ENCODE results near the gene POLL.

The POLL gene

DNA sequence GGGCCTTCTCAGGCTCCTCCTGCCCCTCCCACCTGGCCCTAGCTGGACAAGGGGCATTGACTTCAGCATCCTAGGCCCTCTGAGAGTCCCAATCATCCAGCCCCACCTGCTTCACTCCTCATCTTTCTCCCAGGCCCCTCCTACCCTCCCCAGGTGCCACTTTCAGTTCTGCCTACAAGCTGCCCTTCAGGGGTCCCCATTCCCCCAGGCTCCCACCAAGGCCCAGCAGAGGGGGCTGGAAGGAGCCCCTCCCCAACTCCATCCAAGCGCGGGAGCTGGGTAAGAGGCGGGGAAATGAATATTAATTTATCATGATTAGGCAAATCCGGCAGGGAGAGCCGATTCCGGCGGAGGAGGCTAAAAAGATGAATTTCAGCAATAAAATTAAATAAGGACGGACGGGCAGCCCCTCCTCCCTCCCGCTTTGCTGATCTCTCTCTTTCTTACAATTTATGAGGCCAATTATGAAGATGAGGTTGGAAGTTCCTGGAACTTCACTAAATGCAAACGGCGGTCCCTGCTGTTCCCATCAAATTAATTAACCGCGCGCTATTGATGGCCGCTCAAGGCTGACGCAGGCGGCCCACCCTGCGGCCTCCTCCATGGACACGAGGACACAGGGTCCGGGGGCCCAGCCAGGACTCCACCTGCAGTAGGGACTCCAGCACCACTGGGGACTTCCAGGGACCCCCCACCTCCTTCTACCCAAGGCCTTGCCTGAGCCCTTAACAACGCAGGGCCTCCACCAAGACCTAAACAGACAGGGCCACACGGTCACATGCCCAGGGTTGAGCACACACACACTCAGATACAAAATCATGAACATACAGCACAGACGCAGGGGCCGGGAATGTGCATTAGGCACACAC, 13.9 kb downstream of the POLL start:
- Mint-ChIP-seq H3K4me3 (no peak overlapping the region), H3K9me3 (no peaks in the 10 kb centered on the region), H3K4me1 (peaks cover 11 to 18% of the 10 kb centered on the region in 2 donors), H3K27me3 (peaks cover 15 to 20% of the 10 kb centered on the region in 2 donors), H3K27ac (no peak overlapping the region), H3K36me3 (peaks cover 19 to 45% of the 10 kb centered on the region in 2 donors)
- no peak for DNase-seq
- ATAC-seq (replicated peaks): no peak

DNA sequence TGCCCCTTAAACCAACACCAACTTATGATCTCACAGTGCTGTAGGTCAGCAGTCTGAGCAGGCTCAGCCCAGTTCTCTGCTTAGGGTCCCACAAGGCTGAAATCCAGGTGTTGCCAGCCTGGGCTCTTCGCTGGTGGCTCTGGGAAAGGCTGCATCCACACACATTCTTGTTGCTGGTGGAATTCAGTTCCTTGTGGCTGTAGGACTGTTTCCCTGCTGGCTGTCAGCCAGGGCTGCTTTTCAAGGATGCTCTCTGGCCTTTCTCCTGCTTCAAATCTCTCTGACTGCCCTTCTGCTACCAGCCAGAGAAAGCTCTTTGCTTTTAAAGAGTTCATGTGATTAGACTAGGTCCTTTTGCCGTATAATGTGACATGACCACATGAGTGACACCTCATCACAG, 15.3 kb downstream of the POLL start:
- DNase-seq: no peak
- H3K4me1 Mint-ChIP-seq: peaks cover 11 to 18% of the 10 kb centered on the region in 2 donors
- no peak for ATAC-seq (replicated peaks)
- H3K4me3 Mint-ChIP-seq: no peak overlapping the region
- H3K9me3 Mint-ChIP-seq: no peaks in the 10 kb centered on the region
- no peak overlapping the region for H3K27ac Mint-ChIP-seq
- peaks cover 11 to 31% of the 10 kb centered on the region in 2 donors for H3K36me3 Mint-ChIP-seq
- H3K27me3 Mint-ChIP-seq: peaks cover 29 to 34% of the 10 kb centered on the region in 2 donors

DNA sequence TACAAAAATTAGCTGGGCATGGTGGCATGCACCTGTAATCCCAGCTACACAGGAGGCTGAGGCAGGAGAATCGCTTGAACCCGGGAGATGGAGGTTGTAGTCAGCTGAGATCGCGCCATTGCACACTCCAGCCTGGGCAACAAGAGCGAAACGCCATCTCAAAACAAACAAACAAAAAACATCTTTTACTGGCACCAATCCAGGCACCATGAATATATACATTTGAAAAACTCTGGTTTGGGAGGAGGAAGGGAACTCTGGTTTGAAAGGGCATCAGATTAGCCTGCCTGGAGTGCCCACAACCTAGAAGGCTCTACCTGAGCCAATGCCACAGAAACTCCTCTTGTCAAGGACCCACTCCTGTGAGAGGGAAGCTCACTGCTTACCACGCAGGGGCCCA, 15.9 kb downstream of the POLL start:
- no peak for DNase-seq
- H3K36me3 Mint-ChIP-seq: peaks cover 9 to 26% of the 10 kb centered on the region in 2 donors
- ATAC-seq (replicated peaks): no peak
- H3K4me3 Mint-ChIP-seq: no peak overlapping the region
- no peak overlapping the region for H3K27ac Mint-ChIP-seq
- H3K27me3 Mint-ChIP-seq: peaks cover 35 to 40% of the 10 kb centered on the region in 2 donors
- peaks cover 15 to 23% of the 10 kb centered on the region in 2 donors for H3K4me1 Mint-ChIP-seq
- no peaks in the 10 kb centered on the region for H3K9me3 Mint-ChIP-seq

DNA sequence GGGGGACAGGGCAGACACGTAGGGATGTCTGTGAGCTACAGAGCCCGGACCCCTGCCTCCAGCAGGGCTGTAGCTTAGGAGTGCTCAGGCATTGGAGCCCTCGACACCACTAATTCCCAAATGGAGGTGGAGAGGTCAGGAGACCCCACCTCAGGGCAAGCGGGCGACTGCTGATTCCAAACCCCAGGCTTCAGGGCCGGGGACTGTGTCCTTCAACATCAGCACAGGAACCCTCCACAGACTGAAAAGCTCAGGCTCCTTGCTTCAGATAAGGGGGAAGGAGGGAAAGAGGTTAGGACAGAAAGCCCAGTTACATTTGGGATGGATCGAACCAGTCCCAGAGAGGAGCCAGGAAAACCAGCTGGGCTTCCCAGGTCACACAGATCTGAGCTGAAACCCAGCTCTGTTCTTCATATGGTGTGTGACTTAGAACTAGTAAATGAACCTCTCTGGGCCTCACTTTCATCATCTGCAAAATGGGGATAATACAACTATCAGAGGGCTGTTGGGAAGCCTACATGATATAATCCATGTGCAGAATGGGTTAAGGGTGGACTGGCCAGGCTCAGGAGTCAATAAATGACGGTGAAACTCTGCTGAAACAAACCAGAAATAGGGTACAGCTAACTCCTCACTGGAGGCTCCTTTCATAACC, 16.7 kb downstream of the POLL start:
- peaks cover 18 to 30% of the 10 kb centered on the region in 2 donors for H3K4me1 Mint-ChIP-seq
- no peak overlapping the region for H3K27ac Mint-ChIP-seq
- H3K27me3 Mint-ChIP-seq: peaks cover 40 to 48% of the 10 kb centered on the region in 2 donors
- DNase-seq (no peak), ATAC-seq (replicated peaks) (no peak)
- peak overlapping the region; percentile 83 to 87 for H3K4me3 Mint-ChIP-seq
- no peaks in the 10 kb centered on the region for H3K9me3 Mint-ChIP-seq
- H3K36me3 Mint-ChIP-seq: peaks cover 6 to 23% of the 10 kb centered on the region in 2 donors

DNA sequence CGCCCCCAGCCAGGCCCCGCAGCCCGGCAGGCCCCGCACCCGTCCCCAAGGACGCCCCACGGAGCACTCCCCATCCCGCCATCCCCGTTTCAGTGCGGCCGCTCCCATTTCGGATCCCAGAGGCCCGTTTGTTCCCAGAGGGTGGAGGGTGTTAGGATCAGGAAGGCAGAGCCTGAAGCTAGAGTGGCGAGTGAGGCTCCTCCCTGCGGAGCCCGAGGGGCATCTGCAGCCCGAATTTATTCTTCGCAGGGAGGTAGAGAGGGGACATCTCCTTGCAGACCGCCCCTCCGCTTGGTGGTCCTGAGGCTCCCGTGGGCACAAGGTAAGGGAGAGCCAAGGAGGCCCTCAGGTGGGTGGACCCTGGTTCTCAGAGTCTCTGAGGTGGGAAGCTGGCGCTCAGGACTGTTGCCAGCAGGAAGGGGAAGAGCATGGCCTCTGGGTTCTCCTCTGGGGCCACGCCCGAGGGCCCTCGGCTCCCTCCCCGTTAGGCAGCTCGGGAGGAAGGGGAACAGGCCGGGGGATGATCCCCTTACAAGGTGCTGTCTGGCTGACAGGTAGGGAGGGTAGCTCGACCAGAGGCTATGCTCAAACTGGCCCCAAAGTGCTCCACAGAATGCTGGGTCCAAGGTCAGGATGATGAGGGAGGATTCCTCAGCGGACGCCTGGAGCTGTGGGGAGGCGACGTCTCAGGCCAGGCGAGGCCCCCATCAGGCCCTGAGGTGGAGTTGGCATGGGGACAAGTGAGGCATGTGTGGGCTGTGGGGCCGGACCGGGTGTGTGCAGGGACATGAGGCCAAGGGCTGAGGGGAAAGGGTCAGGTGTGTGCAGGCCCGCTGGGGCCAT, 17.4 kb downstream of the POLL start:
- Mint-ChIP-seq H3K27ac (peak overlapping the region; percentile 42), H3K27me3 (peaks cover 48 to 55% of the 10 kb centered on the region in 2 donors), H3K36me3 (peaks cover 6 to 19% of the 10 kb centered on the region in 2 donors)

DNA sequence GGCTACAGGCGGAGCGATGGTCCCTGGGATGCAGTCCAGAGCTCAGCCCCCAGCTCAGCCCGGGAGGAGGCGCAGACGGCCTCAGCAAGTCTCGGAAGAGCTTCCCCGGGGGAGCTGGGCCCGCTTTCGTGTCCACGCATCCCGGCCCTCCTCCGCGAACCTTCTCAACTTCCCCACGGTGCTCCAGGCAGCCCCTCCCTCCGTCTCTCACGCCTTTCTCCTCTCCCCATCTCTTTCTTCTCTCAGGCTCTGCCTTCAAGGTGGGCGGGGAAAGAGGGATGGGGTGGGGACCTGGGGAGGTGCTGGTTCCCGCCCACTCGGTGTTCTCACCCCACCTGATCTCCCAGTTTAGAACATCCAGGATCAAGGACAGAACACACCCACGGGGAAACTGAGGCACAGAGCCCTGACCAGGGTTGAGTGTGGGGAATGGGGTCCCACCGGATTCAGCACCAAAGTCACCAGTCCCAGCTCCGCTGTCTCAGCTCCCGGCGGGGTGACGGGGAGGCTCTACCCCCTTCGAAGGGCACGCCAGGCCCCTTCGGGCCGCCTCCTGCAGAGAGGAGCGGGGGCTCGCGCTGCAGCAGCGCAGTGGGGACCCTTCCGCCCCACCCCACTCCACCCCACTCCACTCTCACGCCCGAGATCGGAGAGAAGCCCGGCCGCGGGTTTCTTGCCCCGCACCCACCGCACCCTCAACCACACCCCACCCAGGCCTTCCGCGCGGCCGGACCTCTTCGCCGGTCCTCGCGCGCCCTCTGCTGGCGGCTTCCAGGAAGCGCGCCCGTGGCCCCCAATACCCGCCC, 18.2 kb downstream of the POLL start:
- H3K27me3 Mint-ChIP-seq: peaks cover 56 to 63% of the 10 kb centered on the region in 2 donors
- H3K4me1 Mint-ChIP-seq: peaks cover 21 to 34% of the 10 kb centered on the region in 2 donors
- H3K36me3 Mint-ChIP-seq: peaks cover 6 to 19% of the 10 kb centered on the region in 2 donors
- H3K27ac Mint-ChIP-seq: peak overlapping the region; percentile 76
- H3K9me3 Mint-ChIP-seq: no peaks in the 10 kb centered on the region
- peak; percentile 80 to 85 for ATAC-seq (replicated peaks)
- H3K4me3 Mint-ChIP-seq: peak overlapping the region; percentile 83 to 87
- DNase-seq: peak; percentile 66

More for the DNA sequence above, 17.4 kb downstream of the POLL start:
- DNase-seq (no peak), ATAC-seq (replicated peaks) (peak; percentile 28 to 35)
- Mint-ChIP-seq H3K9me3 (no peaks in the 10 kb centered on the region), H3K4me1 (peaks cover 21 to 34% of the 10 kb centered on the region in 2 donors), H3K4me3 (peak overlapping the region; percentile 83 to 87)

DNA sequence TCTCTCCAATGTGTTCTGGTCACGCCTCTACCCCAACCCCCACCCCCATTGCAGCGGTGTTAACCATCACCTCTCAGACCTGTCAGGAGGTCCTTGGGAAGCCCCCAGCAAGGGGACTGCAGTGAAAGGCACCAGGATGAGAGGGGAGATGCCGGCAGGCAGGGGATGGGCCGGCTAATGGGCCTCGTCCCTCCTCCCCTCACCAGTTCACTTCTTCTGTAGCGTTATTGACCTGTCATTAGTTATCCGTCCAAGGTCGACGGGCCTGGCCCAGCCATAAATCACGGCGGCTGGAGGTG, 18.8 kb downstream of the POLL start:
- peaks cover 59 to 68% of the 10 kb centered on the region in 2 donors for H3K27me3 Mint-ChIP-seq
- DNase-seq (no peak), ATAC-seq (replicated peaks) (no peak)
- H3K9me3 Mint-ChIP-seq: no peaks in the 10 kb centered on the region
- peaks cover 21 to 34% of the 10 kb centered on the region in 2 donors for H3K4me1 Mint-ChIP-seq
- peak overlapping the region; percentile 76 for H3K27ac Mint-ChIP-seq
- peaks cover 6 to 15% of the 10 kb centered on the region in 2 donors for H3K36me3 Mint-ChIP-seq
- H3K4me3 Mint-ChIP-seq: peak overlapping the region; percentile 83 to 87

DNA sequence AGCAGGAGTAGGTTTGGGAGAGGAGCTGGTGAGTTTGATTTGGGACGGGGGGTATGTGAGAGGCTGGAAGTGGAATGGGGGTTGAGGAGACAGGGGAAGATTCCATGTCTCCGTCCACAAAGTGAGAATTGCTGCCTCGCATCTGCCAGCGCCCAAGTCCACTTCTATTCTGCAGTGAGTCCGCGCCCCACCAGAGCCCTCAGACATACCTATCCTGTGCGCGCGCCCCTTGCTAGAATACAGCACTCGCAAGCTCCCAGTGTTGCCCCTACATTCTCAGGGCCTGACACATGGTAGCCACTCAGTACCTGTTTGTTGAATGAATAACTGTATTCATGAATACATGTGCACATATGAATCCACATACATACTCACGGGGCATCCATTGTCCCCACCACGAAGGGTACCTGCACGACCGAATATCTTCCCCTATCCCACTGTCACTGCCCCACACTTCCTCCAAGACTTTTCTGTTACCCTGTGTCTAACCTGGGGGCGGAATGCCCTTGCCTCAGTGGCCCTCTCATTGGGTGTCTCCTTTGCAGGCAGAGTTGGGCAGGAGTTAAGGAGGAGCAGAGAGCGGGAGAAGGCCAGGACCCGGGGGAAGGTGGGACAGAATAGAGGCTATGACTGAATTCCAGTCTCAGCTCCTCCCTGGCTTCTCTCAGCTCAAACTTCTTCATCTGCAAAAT, 19.9 kb downstream of the POLL start:
- Mint-ChIP-seq H3K4me1 (peaks cover 21 to 34% of the 10 kb centered on the region in 2 donors), H3K4me3 (peak overlapping the region; percentile 17 to 87), H3K9me3 (no peaks in the 10 kb centered on the region), H3K36me3 (peaks cover 3 to 10% of the 10 kb centered on the region in 2 donors), H3K27ac (no peak overlapping the region), H3K27me3 (peaks cover 66 to 78% of the 10 kb centered on the region in 2 donors)
- no peak for ATAC-seq (replicated peaks)
- DNase-seq: no peak

DNA sequence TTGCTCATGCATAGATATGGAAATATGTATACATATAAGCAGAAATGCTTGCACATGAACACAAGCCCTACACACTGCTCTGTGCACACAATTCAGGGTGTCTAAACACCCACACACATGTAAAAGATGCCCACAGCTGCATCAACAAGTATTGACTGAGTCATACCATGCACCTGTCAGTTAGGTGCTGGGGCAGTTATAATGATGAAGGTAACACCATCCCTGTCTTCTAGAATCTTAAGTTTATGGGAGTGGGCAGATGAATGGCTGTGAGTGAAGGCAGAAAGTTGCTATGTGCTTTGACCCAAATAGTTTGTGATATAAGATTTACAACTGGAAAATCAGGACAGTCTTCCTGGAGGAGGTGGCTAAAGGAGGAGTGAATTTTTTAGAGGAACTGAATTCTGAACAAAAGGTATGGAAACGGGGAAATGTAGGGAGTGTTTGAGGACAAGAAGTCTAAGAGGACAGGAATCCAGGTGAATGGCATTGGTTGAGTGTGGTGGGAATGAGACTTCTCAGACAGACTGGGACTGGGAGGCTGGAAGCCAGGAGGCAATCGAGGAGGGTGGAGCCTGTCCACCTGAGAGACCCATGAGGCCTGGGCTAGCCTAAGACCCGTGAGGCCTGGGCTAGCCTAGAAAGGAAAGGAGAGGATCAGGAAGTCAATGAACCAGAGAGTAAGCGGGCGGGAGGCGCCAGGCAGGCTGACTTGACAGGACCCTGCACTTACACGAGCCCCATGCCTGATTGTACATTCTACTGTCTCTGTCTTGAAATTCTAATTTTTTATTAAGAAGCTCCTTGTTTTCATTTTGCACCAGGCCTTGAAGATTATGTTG, 20.7 kb downstream of the POLL start:
- H3K4me3 Mint-ChIP-seq: no peak overlapping the region
- peaks cover 21 to 34% of the 10 kb centered on the region in 2 donors for H3K4me1 Mint-ChIP-seq
- no peaks in the 10 kb centered on the region for H3K9me3 Mint-ChIP-seq
- no peak overlapping the region for H3K27ac Mint-ChIP-seq
- H3K36me3 Mint-ChIP-seq: peaks cover 3 to 4% of the 10 kb centered on the region in 2 donors
- ATAC-seq (replicated peaks) (peak; percentile 15 to 29), DNase-seq (no peak)
- peaks cover 66 to 81% of the 10 kb centered on the region in 2 donors for H3K27me3 Mint-ChIP-seq

DNA sequence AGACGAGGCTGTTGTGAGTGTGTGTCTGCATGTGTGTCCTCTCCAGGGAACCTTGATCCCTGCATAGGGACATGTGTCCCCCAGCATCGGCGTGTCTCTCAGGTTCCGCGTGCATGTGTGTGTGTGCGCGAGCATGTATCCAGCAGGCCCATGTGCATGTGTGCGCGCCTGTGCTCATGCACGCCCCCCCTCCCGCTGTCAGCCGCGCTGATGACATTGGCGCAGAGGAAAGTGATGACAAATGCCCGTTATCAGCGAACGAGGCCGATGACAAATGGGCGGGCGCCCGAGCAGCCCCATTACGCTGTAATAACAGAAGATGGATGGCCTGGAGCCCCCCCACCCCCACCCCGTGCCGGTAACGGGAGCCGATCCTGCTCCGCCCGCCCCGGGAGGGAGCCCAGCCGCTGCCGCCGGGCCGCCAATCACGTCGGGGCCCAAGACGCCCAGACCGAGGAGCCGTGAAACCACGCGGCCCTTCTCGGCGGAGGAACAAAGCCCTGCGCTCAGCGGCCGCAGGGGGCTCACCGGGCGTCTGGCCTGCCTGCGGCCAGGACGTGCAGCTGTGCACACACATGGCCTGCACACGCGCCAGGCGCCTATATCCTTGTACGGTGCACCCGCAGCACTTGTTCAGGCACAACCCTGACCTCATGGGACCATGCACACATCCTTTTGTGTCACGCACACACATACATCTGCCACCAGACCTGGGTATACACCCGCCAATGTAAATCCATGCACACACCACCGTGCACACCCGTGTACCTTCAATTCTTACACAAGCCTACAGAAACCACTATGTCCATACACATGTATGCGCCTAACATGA, 21.5 kb downstream of the POLL start:
- DNase-seq (no peak), ATAC-seq (replicated peaks) (peak; percentile 26 to 41)
- H3K4me3 Mint-ChIP-seq: peak overlapping the region in 1 of 2 donors; percentile 46
- peaks cover 66 to 81% of the 10 kb centered on the region in 2 donors for H3K27me3 Mint-ChIP-seq
- H3K9me3 Mint-ChIP-seq: no peaks in the 10 kb centered on the region
- H3K4me1 Mint-ChIP-seq: peaks cover 21 to 34% of the 10 kb centered on the region in 2 donors
- H3K27ac Mint-ChIP-seq: no peak overlapping the region
- H3K36me3 Mint-ChIP-seq: peaks cover 3% of the 10 kb centered on the region in 2 donors

DNA sequence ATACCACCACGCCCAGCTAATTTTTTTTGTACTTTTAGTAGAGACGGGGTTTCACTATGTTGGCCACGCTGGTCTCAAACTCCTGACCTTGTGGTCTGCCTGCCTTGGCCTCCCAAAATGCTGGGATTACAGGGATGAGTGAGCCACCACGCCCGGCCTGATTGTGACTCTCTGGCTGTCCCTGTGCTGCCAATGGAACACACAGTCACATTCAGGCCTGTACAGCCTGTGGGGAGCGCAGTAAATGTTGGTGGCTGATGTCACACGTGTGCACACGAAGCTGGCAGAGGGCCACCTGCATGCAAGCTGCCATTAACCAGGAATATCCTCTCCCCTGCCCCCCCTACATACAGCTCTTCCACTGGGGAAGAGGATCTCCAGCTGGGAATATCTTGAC, 22.1 kb downstream of the POLL start:
- Mint-ChIP-seq H3K27me3 (peaks cover 64 to 84% of the 10 kb centered on the region in 2 donors), H3K9me3 (no peaks in the 10 kb centered on the region)

More for the DNA sequence above, 22.1 kb downstream of the POLL start:
- DNase-seq (no peak), ATAC-seq (replicated peaks) (no peak)
- Mint-ChIP-seq H3K36me3 (peaks cover 2 to 3% of the 10 kb centered on the region in 2 donors), H3K4me3 (peak overlapping the region in 1 of 2 donors; percentile 46), H3K27ac (no peak overlapping the region), H3K4me1 (peaks cover 21 to 31% of the 10 kb centered on the region in 2 donors)

Data from stimulated activated naive B cell treated with anti-CD40 and anti-IgM and Interleukin-4, amounts not matched to agents 10 μg/mL and 1 μg/mL and 100 μg/mL, for 72 hours (primary cell).